ENCODE measurements around the gene C5orf46.

The C5orf46 gene

GRCh38 chr5:147859962-147860640 lies 46.2 kb downstream of the C5orf46 start:
- no peak for DNase-seq (ENCODE audit: low read depth in 1 of 2, low spot score in 1 of 2)

GRCh38 chr5:147858565-147858964 lies 47.8 kb downstream of the C5orf46 start:
- no peak for DNase-seq (ENCODE audit: low read depth in 1 of 2, low spot score in 1 of 2)

- peak in 1 of 2 donors; percentile 7 for DNase-seq (ENCODE audit: low read depth in 1 of 2, low spot score in 1 of 2)
These were observed 48.8 kb downstream of the C5orf46 start for GRCh38 chr5:147857302-147858129.

GRCh38 chr5:147856801-147857200 lies 49.5 kb downstream of the C5orf46 start:
- no peak for DNase-seq (ENCODE audit: low read depth in 1 of 2, low spot score in 1 of 2)

GRCh38 chr5:147855774-147856069 lies 50.6 kb downstream of the C5orf46 start:
- no peak for DNase-seq (ENCODE audit: low read depth in 1 of 2, low spot score in 1 of 2)

- no peak for DNase-seq (ENCODE audit: low read depth in 1 of 2, low spot score in 1 of 2)
These were observed 51.2 kb downstream of the C5orf46 start for GRCh38 chr5:147854894-147855773.

GRCh38 chr5:147854331-147854730 lies 52.0 kb downstream of the C5orf46 start:
- DNase-seq (ENCODE audit: low read depth in 1 of 2, low spot score in 1 of 2), result no peak

GRCh38 chr5:147853372-147853987 lies 52.9 kb downstream of the C5orf46 start:
- DNase-seq (ENCODE audit: low read depth in 1 of 2, low spot score in 1 of 2), result no peak

- no peak for DNase-seq (ENCODE audit: low read depth in 1 of 2, low spot score in 1 of 2)
These were observed 54.0 kb downstream of the C5orf46 start for GRCh38 chr5:147852365-147852764.

- DNase-seq (ENCODE audit: low read depth in 1 of 2, low spot score in 1 of 2), result no peak
These were observed 54.8 kb downstream of the C5orf46 start for GRCh38 chr5:147851578-147851977.

- no peak for DNase-seq (ENCODE audit: low read depth in 1 of 2, low spot score in 1 of 2)
These were observed 57.1 kb downstream of the C5orf46 start for GRCh38 chr5:147849226-147849625.

- DNase-seq (ENCODE audit: low read depth in 1 of 2, low spot score in 1 of 2), result no peak
These were observed 60.7 kb downstream of the C5orf46 start for GRCh38 chr5:147845618-147846017.

GRCh38 chr5:147844846-147845245 lies 61.5 kb downstream of the C5orf46 start:
- DNase-seq (ENCODE audit: low read depth in 1 of 2, low spot score in 1 of 2), result no peak

- DNase-seq (ENCODE audit: low read depth in 1 of 2, low spot score in 1 of 2), result no peak
These were observed 63.5 kb downstream of the C5orf46 start for GRCh38 chr5:147842869-147843268.
